WTC11 (cell line): ENCODE results near the gene MYBPHL. TPM values are rescaled to one million over a fixed set of nuclear protein-coding genes. Genes with fewer than 3 reads are reported as not detected.
A peak's percentile ranks its signal among the peaks of the same experiment; 100 is the strongest.

Experiments
- ATAC-seq: fragments of 200-7000 bp; cut with Tn5 transposase; 2 replicates; pipeline ENCODE4 v1.10.0; 2021; ENCODE audit warnings: mild to moderate bottlenecking, moderate library complexity
- CTCF ChIA-PET: fragments of 300-600 bp; sonication (Branson Sonifier 250); formaldehyde crosslinking; loops from one replicate; lab custom pipeline; 2021; ENCODE audit warnings: antibody characterized with exemption; lab: Charles Lee
- POLR2A ChIA-PET: fragments of 350-600 bp; sonication (Branson Sonifier 250); formaldehyde crosslinking; loops from one replicate; lab custom pipeline; 2021; ENCODE audit warnings: antibody characterized with exemption; lab: Charles Lee
- DNase-seq: peaks from one replicate; pipeline ENCODE4 v3.0.0; 2021; ENCODE audit warnings: low spot score
- H3K27ac Mint-ChIP-seq: 2 replicates; pipeline ENCODE4 v1.8.0; 2021; ENCODE audit warnings: mixed read lengths
- H3K27me3 Mint-ChIP-seq: 2 replicates; pipeline ENCODE4 v1.8.0; 2021; ENCODE audit warnings: low read depth, mild to moderate bottlenecking, moderate library complexity, mixed read lengths
- H3K36me3 Mint-ChIP-seq: 2 replicates; pipeline ENCODE4 v1.8.0; 2021; ENCODE audit warnings: mixed read lengths
- H3K4me1 Mint-ChIP-seq: 2 replicates; pipeline ENCODE4 v1.8.0; 2022; ENCODE audit warnings: mixed read lengths
- H3K4me3 Mint-ChIP-seq: 2 replicates; pipeline ENCODE4 v1.8.0; 2021; ENCODE audit warnings: mild to moderate bottlenecking, moderate library complexity, mixed read lengths
- H3K9me3 Mint-ChIP-seq: 2 replicates; pipeline ENCODE4 v1.8.0; 2021; ENCODE audit warnings: mixed read lengths
- FOXJ3 ChIP-seq: sonication (generic); formaldehyde crosslinking; IDR thresholded peaks from 2 replicates; pipeline ENCODE4 v1.9.0; 2021; ENCODE audit warnings: missing genetic modification reagents, mild to moderate bottlenecking, borderline replicate concordance
- MXD4 ChIP-seq: fragments of 250-450 bp; sonication (Bioruptor Pico); IDR thresholded peaks from 2 replicates; pipeline ENCODE4 v1.8.0; 2021; ENCODE audit warnings: mild to moderate bottlenecking, moderate library complexity, borderline replicate concordance
- RELA ChIP-seq: sonication (generic); formaldehyde crosslinking; IDR thresholded peaks from 2 replicates; pipeline ENCODE4 v1.8.1; 2022; ENCODE audit warnings: missing genetic modification reagents, mild to moderate bottlenecking, borderline replicate concordance
- SP1 ChIP-seq: sonication (generic); formaldehyde crosslinking; conservative IDR thresholded peaks from 2 replicates; pipeline ENCODE4 v1.8.1; 2022; ENCODE audit warnings: missing genetic modification reagents
- TEAD1 ChIP-seq: sonication (generic); formaldehyde crosslinking; IDR thresholded peaks from 2 replicates; pipeline ENCODE4 v1.8.0; 2022; ENCODE audit warnings: mild to moderate bottlenecking, missing genetic modification reagents
- ZBTB21 ChIP-seq: sonication (generic); formaldehyde crosslinking; IDR thresholded peaks from 2 replicates; pipeline ENCODE4 v1.8.1; 2023; ENCODE audit warnings: mild to moderate bottlenecking, missing genetic modification reagents, borderline replicate concordance
- ZNF317 ChIP-seq: sonication (generic); formaldehyde crosslinking; IDR thresholded peaks from 2 replicates; pipeline ENCODE4 v1.8.1; 2023; ENCODE audit warnings: low read depth, mild to moderate bottlenecking, moderate library complexity, missing genetic modification reagents, borderline replicate concordance
- ZNF416 ChIP-seq: fragments of 250-450 bp; sonication (Bioruptor Pico); IDR thresholded peaks from 2 replicates; pipeline ENCODE4 v1.9.0; 2021; ENCODE audit warnings: mild to moderate bottlenecking, inconsistent platforms
- ZNF671 ChIP-seq: fragments of 250-450 bp; sonication (Bioruptor Pico); IDR thresholded peaks from 2 replicates; pipeline ENCODE4 v1.8.0; 2021; ENCODE audit warnings: mild to moderate bottlenecking
- total RNA-seq: library from RNA; stranded (reverse); gene quantifications from 3 replicates; pipeline ENCODE4 v1.2.3, GENCODE V29; 2021
- TF ChIP-seq, protein P1 (sequence below): sonication (generic); formaldehyde crosslinking; IDR thresholded peaks from 2 replicates; pipeline ENCODE4 v1.8.0; 2022; ENCODE audit warnings: mild to moderate bottlenecking, missing genetic modification reagents
- TF ChIP-seq, protein P2 (sequence below): sonication (generic); formaldehyde crosslinking; IDR thresholded peaks from 2 replicates; pipeline ENCODE4 v1.8.0; 2022; ENCODE audit warnings: missing genetic modification reagents
- TF ChIP-seq, protein P3 (sequence below): sonication (generic); formaldehyde crosslinking; IDR thresholded peaks from 2 replicates; pipeline ENCODE4 v1.8.0; 2023; ENCODE audit warnings: missing genetic modification reagents, mild to moderate bottlenecking, borderline replicate concordance
- TF ChIP-seq, protein P4 (sequence below): sonication (generic); formaldehyde crosslinking; IDR thresholded peaks from 2 replicates; pipeline ENCODE4 v1.8.0; 2023; ENCODE audit warnings: mild to moderate bottlenecking, missing genetic modification reagents
- TF ChIP-seq, protein P5 (sequence below): sonication (generic); formaldehyde crosslinking; IDR thresholded peaks from 2 replicates; pipeline ENCODE4 v1.8.1; 2022; ENCODE audit warnings: low read depth, missing genetic modification reagents, borderline replicate concordance
- TF ChIP-seq, protein P6 (sequence below): fragments of 250-450 bp; sonication (Bioruptor Pico); IDR thresholded peaks from 2 replicates; pipeline ENCODE4 v1.8.0; 2021; ENCODE audit warnings: mild to moderate bottlenecking
- TF ChIP-seq, protein P7 (sequence below): sonication (generic); formaldehyde crosslinking; IDR thresholded peaks from 2 replicates; pipeline ENCODE4 v1.8.0; 2022; ENCODE audit warnings: mild to moderate bottlenecking, missing genetic modification reagents

Gene MYBPHL
- total RNA-seq, 1 experiment from 2014 or later, result 1.2 TPM

DNA sequence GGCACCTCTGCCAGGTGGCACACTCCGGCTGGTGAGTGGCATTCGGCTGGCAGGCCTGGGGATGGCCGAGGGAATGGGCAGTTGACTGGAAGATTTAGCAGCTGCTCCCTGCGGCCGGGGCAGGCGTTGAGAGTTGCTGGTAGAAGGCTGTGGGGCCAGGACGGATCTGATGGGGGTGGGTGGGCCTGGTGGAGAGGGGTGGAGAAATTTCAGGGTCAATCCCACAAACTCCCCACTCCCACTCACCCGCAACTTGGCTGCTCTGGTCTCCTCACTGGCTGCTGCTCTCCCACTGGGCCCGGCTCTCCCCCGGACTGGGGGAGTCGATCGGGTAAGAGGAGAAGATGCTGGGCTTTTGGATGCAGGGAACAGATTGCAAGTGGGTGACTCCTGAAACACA lies 25.9 kb downstream of the MYBPHL start:
- H3K4me1 Mint-ChIP-seq, result peaks cover 41% of the 10 kb centered on the region
- 0 out of 2 replicates have a peak overlapping the region, but pooled peaks have one; percentile 99 for H3K4me3 Mint-ChIP-seq
- no peaks in the 10 kb centered on the region for H3K9me3 Mint-ChIP-seq
- peaks cover 24% of the 10 kb centered on the region for H3K36me3 Mint-ChIP-seq
- H3K27ac Mint-ChIP-seq, result peak overlapping the region; percentile 60; the same call in 1 of the 2 replicates
- ATAC-seq (no peak), DNase-seq (no peak)
- ChIA-PET CTCF (no interaction called here), POLR2A (no interaction called here)
- H3K27me3 Mint-ChIP-seq, result no peaks in the 10 kb centered on the region; the same call in 1 of the 2 replicates
- TF ChIP-seq, protein P1, sequence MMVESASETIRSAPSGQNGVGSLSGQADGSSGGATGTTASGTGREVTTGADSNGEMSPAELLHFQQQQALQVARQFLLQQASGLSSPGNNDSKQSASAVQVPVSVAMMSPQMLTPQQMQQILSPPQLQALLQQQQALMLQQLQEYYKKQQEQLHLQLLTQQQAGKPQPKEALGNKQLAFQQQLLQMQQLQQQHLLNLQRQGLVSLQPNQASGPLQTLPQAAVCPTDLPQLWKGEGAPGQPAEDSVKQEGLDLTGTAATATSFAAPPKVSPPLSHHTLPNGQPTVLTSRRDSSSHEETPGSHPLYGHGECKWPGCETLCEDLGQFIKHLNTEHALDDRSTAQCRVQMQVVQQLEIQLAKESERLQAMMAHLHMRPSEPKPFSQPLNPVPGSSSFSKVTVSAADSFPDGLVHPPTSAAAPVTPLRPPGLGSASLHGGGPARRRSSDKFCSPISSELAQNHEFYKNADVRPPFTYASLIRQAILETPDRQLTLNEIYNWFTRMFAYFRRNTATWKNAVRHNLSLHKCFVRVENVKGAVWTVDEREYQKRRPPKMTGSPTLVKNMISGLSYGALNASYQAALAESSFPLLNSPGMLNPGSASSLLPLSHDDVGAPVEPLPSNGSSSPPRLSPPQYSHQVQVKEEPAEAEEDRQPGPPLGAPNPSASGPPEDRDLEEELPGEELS (CRISPR knock-in tag), result no peak
- TF ChIP-seq, protein P2, sequence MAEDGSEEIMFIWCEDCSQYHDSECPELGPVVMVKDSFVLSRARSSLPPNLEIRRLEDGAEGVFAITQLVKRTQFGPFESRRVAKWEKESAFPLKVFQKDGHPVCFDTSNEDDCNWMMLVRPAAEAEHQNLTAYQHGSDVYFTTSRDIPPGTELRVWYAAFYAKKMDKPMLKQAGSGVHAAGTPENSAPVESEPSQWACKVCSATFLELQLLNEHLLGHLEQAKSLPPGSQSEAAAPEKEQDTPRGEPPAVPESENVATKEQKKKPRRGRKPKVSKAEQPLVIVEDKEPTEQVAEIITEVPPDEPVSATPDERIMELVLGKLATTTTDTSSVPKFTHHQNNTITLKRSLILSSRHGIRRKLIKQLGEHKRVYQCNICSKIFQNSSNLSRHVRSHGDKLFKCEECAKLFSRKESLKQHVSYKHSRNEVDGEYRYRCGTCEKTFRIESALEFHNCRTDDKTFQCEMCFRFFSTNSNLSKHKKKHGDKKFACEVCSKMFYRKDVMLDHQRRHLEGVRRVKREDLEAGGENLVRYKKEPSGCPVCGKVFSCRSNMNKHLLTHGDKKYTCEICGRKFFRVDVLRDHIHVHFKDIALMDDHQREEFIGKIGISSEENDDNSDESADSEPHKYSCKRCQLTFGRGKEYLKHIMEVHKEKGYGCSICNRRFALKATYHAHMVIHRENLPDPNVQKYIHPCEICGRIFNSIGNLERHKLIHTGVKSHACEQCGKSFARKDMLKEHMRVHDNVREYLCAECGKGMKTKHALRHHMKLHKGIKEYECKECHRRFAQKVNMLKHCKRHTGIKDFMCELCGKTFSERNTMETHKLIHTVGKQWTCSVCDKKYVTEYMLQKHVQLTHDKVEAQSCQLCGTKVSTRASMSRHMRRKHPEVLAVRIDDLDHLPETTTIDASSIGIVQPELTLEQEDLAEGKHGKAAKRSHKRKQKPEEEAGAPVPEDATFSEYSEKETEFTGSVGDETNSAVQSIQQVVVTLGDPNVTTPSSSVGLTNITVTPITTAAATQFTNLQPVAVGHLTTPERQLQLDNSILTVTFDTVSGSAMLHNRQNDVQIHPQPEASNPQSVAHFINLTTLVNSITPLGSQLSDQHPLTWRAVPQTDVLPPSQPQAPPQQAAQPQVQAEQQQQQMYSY (CRISPR knock-in tag), result no peak
- TF ChIP-seq, protein P3, sequence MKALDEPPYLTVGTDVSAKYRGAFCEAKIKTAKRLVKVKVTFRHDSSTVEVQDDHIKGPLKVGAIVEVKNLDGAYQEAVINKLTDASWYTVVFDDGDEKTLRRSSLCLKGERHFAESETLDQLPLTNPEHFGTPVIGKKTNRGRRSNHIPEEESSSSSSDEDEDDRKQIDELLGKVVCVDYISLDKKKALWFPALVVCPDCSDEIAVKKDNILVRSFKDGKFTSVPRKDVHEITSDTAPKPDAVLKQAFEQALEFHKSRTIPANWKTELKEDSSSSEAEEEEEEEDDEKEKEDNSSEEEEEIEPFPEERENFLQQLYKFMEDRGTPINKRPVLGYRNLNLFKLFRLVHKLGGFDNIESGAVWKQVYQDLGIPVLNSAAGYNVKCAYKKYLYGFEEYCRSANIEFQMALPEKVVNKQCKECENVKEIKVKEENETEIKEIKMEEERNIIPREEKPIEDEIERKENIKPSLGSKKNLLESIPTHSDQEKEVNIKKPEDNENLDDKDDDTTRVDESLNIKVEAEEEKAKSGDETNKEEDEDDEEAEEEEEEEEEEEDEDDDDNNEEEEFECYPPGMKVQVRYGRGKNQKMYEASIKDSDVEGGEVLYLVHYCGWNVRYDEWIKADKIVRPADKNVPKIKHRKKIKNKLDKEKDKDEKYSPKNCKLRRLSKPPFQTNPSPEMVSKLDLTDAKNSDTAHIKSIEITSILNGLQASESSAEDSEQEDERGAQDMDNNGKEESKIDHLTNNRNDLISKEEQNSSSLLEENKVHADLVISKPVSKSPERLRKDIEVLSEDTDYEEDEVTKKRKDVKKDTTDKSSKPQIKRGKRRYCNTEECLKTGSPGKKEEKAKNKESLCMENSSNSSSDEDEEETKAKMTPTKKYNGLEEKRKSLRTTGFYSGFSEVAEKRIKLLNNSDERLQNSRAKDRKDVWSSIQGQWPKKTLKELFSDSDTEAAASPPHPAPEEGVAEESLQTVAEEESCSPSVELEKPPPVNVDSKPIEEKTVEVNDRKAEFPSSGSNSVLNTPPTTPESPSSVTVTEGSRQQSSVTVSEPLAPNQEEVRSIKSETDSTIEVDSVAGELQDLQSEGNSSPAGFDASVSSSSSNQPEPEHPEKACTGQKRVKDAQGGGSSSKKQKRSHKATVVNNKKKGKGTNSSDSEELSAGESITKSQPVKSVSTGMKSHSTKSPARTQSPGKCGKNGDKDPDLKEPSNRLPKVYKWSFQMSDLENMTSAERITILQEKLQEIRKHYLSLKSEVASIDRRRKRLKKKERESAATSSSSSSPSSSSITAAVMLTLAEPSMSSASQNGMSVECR, result no peak
- no peak for TF ChIP-seq TEAD1 (CRISPR knock-in tag)
- TF ChIP-seq, protein P4, sequence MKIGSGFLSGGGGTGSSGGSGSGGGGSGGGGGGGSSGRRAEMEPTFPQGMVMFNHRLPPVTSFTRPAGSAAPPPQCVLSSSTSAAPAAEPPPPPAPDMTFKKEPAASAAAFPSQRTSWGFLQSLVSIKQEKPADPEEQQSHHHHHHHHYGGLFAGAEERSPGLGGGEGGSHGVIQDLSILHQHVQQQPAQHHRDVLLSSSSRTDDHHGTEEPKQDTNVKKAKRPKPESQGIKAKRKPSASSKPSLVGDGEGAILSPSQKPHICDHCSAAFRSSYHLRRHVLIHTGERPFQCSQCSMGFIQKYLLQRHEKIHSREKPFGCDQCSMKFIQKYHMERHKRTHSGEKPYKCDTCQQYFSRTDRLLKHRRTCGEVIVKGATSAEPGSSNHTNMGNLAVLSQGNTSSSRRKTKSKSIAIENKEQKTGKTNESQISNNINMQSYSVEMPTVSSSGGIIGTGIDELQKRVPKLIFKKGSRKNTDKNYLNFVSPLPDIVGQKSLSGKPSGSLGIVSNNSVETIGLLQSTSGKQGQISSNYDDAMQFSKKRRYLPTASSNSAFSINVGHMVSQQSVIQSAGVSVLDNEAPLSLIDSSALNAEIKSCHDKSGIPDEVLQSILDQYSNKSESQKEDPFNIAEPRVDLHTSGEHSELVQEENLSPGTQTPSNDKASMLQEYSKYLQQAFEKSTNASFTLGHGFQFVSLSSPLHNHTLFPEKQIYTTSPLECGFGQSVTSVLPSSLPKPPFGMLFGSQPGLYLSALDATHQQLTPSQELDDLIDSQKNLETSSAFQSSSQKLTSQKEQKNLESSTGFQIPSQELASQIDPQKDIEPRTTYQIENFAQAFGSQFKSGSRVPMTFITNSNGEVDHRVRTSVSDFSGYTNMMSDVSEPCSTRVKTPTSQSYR (CRISPR knock-in tag), result no peak
- no peak for TF ChIP-seq ZNF317 (CRISPR knock-in tag)
- TF ChIP-seq RELA (CRISPR knock-in tag), result no peak
- TF ChIP-seq FOXJ3 (CRISPR knock-in tag), result no peak
- no peak for TF ChIP-seq MXD4 (CRISPR knock-in tag)
- TF ChIP-seq, protein P5, sequence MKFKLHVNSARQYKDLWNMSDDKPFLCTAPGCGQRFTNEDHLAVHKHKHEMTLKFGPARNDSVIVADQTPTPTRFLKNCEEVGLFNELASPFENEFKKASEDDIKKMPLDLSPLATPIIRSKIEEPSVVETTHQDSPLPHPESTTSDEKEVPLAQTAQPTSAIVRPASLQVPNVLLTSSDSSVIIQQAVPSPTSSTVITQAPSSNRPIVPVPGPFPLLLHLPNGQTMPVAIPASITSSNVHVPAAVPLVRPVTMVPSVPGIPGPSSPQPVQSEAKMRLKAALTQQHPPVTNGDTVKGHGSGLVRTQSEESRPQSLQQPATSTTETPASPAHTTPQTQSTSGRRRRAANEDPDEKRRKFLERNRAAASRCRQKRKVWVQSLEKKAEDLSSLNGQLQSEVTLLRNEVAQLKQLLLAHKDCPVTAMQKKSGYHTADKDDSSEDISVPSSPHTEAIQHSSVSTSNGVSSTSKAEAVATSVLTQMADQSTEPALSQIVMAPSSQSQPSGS (CRISPR knock-in tag), result no peak
- no peak for TF ChIP-seq ZNF416 (CRISPR knock-in tag)
- no peak for TF ChIP-seq ZBTB21 (CRISPR knock-in tag)
- TF ChIP-seq, protein P6, sequence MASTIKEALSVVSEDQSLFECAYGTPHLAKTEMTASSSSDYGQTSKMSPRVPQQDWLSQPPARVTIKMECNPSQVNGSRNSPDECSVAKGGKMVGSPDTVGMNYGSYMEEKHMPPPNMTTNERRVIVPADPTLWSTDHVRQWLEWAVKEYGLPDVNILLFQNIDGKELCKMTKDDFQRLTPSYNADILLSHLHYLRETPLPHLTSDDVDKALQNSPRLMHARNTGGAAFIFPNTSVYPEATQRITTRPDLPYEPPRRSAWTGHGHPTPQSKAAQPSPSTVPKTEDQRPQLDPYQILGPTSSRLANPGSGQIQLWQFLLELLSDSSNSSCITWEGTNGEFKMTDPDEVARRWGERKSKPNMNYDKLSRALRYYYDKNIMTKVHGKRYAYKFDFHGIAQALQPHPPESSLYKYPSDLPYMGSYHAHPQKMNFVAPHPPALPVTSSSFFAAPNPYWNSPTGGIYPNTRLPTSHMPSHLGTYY (CRISPR knock-in tag), result no peak
- TF ChIP-seq, protein P7, sequence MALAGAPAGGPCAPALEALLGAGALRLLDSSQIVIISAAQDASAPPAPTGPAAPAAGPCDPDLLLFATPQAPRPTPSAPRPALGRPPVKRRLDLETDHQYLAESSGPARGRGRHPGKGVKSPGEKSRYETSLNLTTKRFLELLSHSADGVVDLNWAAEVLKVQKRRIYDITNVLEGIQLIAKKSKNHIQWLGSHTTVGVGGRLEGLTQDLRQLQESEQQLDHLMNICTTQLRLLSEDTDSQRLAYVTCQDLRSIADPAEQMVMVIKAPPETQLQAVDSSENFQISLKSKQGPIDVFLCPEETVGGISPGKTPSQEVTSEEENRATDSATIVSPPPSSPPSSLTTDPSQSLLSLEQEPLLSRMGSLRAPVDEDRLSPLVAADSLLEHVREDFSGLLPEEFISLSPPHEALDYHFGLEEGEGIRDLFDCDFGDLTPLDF (CRISPR knock-in tag), result no peak
- no peak for TF ChIP-seq ZNF671 (CRISPR knock-in tag)
- TF ChIP-seq SP1 (CRISPR knock-in tag), result no peak
